CD4-positive, CD25-positive, alpha-beta regulatory T cell (primary cell): ENCODE measurements around the gene NF2. TPM values are rescaled to one million over a fixed set of nuclear protein-coding genes. Genes with fewer than 3 reads are reported as not detected.

Source experiments
- ATAC-seq, 2 donors: fragments of 150-1000 bp; cut with Tn5 transposase; one replicate each; pipeline ENCODE4 v1.10.0; 2021; ENCODE audit warnings: low read depth in 2 of 2, moderate number of reproducible peaks in 2 of 2, moderate library complexity in 1 of 2
- DNase-seq, 3 donors: peaks; one replicate each; pipeline versions ENCODE4 v3.0.0 to v3.0.0-alpha.2; 2012 to 2022; ENCODE audit warnings: mixed read lengths in 1 of 3
- H3K27ac ChIP-seq: one replicate; pipeline ENCODE4 v1.7.0; 2013; ENCODE audit warnings: mild to moderate bottlenecking, low read length; ENCODE audit not compliant: insufficient read depth, poor library complexity, severe bottlenecking
- H3K27me3 ChIP-seq: one replicate; pipeline ENCODE4 v1.7.0; 2013; ENCODE audit warnings: low read length; ENCODE audit not compliant: control insufficient read depth, insufficient read depth
- H3K36me3 ChIP-seq: one replicate; pipeline ENCODE4 v1.7.0; 2013; ENCODE audit warnings: mild to moderate bottlenecking, low read length, moderate library complexity; ENCODE audit not compliant: control insufficient read depth, insufficient read depth
- H3K4me1 ChIP-seq: 2 replicates; pipeline ENCODE4 v1.7.0; 2013; ENCODE audit warnings: mild to moderate bottlenecking, low read length; ENCODE audit not compliant: insufficient read depth, control insufficient read depth, poor library complexity, severe bottlenecking
- H3K4me3 ChIP-seq: one replicate; pipeline ENCODE4 v1.7.0; 2013; ENCODE audit warnings: low read depth, mild to moderate bottlenecking, low read length, moderate library complexity
- H3K9me3 ChIP-seq, 2 experiments: 1 replicate in 1 of 2; 2 replicates in 1 of 2; pipeline ENCODE4 v1.7.0; 2013; ENCODE audit warnings: low read length in 2 of 2, mild to moderate bottlenecking in 1 of 2, moderate library complexity in 1 of 2; ENCODE audit not compliant: control insufficient read depth in 2 of 2
- H3K27ac Mint-ChIP-seq, 3 donors: one replicate each; pipeline ENCODE4 v1.8.0; 2020 to 2022; ENCODE audit warnings: mild to moderate bottlenecking in 3 of 3, mixed read lengths in 3 of 3, moderate library complexity in 2 of 3
- H3K27me3 Mint-ChIP-seq: one replicate; pipeline ENCODE4 v1.8.0; 2022; ENCODE audit warnings: mild to moderate bottlenecking, mixed read lengths
- H3K36me3 Mint-ChIP-seq: one replicate; pipeline ENCODE4 v1.8.0; 2020; ENCODE audit warnings: mixed read lengths
- H3K4me1 Mint-ChIP-seq, 4 donors: one replicate each; pipeline ENCODE4 v1.8.0; 2020 to 2022; ENCODE audit warnings: mixed read lengths in 4 of 4, mild to moderate bottlenecking in 1 of 4
- H3K4me3 Mint-ChIP-seq, 4 donors: one replicate each; pipeline ENCODE4 v1.8.0; 2020 to 2022; ENCODE audit warnings: mild to moderate bottlenecking in 4 of 4, mixed read lengths in 4 of 4, moderate library complexity in 3 of 4
- H3K9me3 Mint-ChIP-seq, 7 donors: one replicate each; pipeline ENCODE4 v1.8.0; 2020 to 2022; ENCODE audit warnings: mixed read lengths in 7 of 7, mild to moderate bottlenecking in 3 of 7, moderate library complexity in 2 of 7
- polyA plus RNA-seq, 4 donors: library from polyadenylated mRNA; unstranded; fragments of 300-500 nt; fragmentation: Illumina TruSeq; gene quantifications; one replicate each; pipeline ENCODE4 v1.2.3, GENCODE V29; 2021
- total RNA-seq: library from RNA; stranded (reverse); gene quantifications from one replicate; pipeline ENCODE4 v1.2.3, GENCODE V29; 2022

NF2 gene
- total and polyA plus RNA-seq, 5 donors from 2014 or later = 16.4 to 31.6 (median 20.0) TPM

DNA sequence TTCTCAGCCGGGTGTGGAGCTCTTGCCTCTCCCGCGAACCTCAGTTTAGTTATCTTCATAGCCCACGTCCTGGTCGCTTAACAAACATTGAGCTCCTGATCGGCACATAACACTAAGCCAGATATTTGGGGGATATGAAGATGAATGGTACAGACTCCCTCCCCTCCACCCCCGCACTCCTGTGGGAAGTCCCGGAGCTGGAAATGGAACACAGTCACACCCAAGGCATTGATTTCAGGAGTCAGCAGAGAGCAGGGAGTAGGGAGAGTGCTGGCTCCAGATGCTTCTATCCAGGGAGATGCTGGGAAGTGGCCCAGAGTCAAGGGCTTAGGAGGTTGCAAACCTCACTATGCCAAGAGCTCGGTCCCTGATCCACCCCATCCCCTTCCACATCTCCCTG, 90.2 kb downstream of the NF2 start:
- H3K27ac ChIP-seq = no peak overlapping the region
- no peaks in the 10 kb centered on the region for H3K9me3 ChIP-seq
- Mint-ChIP-seq H3K27ac (peak overlapping the region in 2 of 3 donors; percentile 41 to 86), H3K4me3 (no peak overlapping the region), H3K4me1 (peaks cover 3 to 6% (median 4%) of the 10 kb centered on the region in 4 donors), H3K9me3 (no peaks in the 10 kb centered on the region), H3K27me3 (no peaks in the 10 kb centered on the region), H3K36me3 (peaks cover 22% of the 10 kb centered on the region)
- H3K4me3 ChIP-seq = no peak overlapping the region
- ATAC-seq = no peak
- no peak for DNase-seq
- H3K27me3 ChIP-seq = no peaks in the 10 kb centered on the region
- H3K4me1 ChIP-seq = no peaks in the 10 kb centered on the region
- peaks cover 29% of the 10 kb centered on the region for H3K36me3 ChIP-seq

DNA sequence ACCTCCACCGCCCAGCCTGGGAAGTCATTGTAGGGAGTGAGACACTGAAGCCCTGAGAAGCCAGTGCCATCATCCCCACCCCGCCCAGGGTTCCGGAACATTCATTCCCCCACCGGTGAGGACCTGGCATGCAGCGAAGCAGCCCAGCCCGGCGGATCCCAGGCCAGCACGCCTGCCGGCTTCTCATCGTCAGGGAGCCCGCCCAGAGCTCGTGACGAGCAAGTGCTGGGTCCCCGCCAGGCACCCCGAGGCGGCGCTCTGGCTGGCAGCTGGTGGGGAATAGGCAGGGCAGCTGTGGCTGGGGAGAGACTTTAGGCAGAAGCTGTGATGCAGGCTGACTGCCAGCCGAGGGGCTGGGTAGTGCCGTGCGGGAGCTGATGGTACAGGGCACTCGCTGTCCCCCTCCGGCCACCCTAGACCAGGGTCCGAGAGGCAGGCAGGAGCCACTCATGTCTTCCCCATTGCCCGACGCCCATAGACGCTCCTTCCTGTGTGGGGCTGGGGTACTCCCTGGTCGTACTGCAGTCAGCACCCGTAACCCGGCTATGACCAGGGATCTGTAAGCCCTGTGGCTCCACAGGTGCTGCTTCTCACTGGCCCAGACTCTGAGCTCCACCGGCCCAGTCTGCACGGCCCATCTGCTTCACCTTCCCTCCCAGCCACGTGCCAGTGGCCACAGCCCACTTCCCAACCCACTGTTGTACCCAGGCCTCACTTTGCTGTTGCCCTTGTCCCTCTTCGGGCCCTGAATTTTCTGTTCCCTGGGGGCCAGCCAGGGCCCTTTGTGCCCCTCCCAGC, 91.9 kb downstream of the NF2 start:
- no peak overlapping the region for H3K4me3 Mint-ChIP-seq
- Histone ChIP-seq H3K36me3 (peaks cover 29% of the 10 kb centered on the region), H3K4me1 (no peaks in the 10 kb centered on the region), H3K4me3 (no peak overlapping the region), H3K9me3 (no peaks in the 10 kb centered on the region), H3K27ac (no peak overlapping the region), H3K27me3 (no peaks in the 10 kb centered on the region)
- peak in 1 of 2 donors; percentile 6 for ATAC-seq
- peaks cover 0 to 6% (median 2%) of the 10 kb centered on the region in 4 donors for H3K4me1 Mint-ChIP-seq
- H3K27ac Mint-ChIP-seq = peak overlapping the region in 1 of 3 donors; percentile 49
- H3K27me3 Mint-ChIP-seq = no peaks in the 10 kb centered on the region
- H3K9me3 Mint-ChIP-seq = no peaks in the 10 kb centered on the region
- H3K36me3 Mint-ChIP-seq = peaks cover 22% of the 10 kb centered on the region
- DNase-seq = no peak

DNA sequence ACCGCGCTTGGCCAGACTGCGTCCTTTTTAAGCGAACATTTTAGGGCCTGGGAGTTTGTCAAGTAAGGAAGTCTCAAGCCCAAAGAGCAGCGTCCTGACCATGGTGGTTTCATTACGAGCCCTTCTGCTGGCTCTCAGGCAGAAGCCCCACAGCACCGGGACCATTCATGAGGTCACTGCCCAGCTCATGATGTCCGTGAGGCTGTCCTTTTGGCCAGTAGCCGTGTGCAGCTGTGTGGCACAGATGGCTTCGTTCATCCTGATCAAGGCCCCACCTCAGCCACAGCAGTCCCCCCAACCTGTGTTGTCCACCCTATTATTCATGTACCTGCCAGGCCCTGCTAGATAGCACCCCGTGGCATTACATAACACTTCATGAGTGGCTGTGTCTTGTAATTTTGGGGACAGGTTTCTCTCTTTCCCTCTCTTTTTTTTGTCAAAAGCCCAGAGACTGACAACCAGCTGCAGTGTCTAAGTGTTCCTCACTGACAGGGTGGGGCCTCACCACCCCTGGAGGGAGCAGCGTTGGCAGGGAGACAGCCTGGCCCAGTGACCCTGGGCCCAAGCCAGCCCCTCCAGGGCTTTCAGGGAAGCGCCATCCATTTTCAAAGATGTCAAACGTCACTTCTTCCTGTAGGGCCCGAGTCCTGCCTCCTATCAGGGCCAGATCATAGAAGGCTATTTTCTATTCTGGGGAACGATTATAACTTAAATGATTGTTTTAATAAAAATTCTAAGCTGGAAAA, 94.6 kb downstream of the NF2 start:
- H3K36me3 Mint-ChIP-seq = peaks cover 22% of the 10 kb centered on the region
- no peak overlapping the region for H3K4me3 Mint-ChIP-seq
- H3K27me3 Mint-ChIP-seq = no peaks in the 10 kb centered on the region
- no peak for ATAC-seq
- no peak overlapping the region for H3K27ac ChIP-seq
- H3K4me1 ChIP-seq = peaks cover 17% of the 10 kb centered on the region
- no peaks in the 10 kb centered on the region for H3K27me3 ChIP-seq
- no peaks in the 10 kb centered on the region for H3K9me3 ChIP-seq
- no peaks in the 10 kb centered on the region for H3K9me3 Mint-ChIP-seq
- peaks cover 3 to 22% (median 9%) of the 10 kb centered on the region in 4 donors for H3K4me1 Mint-ChIP-seq
- no peak for DNase-seq
- H3K27ac Mint-ChIP-seq = peak overlapping the region in 2 of 3 donors; percentile 26 to 76
- peaks cover 23% of the 10 kb centered on the region for H3K36me3 ChIP-seq
- H3K4me3 ChIP-seq = no peak overlapping the region

DNA sequence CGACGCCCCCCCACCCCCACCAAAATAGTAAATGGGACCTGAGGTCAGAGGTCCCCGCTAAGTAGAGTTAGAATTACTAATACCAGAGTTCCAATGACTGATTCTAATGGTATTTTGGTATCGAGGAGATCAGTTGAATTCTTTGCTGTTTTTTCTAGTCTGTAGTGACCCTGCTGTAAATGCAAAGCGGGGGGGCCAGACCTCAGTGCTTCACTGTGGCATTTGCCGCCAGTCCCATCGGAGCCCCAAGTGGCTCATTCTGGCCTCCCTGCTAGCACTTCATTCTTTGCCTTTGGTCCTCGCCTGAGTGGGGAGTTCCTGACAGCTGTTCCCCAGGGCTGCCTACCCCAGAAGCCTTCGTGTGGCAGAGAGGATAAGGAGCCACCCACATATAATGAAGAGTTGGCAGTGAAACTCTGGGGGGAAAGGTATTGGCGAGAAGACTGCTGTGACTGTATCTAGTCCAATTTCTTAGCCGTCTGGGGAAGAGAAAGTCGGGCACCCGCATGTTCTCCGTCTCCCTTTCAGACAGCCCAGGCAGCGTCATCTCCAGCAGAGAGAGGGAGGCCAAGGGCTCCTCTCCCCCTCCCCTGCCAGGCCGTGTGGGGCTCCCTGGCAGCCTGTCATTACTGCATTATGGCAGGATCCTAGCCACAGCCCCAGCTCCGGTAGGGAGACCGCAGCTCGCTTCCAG, 96.9 kb downstream of the NF2 start:
- H3K4me3 Mint-ChIP-seq = no peak overlapping the region
- ATAC-seq (no peak), DNase-seq (no peak)
- peaks cover 3 to 24% (median 9%) of the 10 kb centered on the region in 4 donors for H3K4me1 Mint-ChIP-seq
- Histone ChIP-seq H3K27me3 (no peaks in the 10 kb centered on the region), H3K9me3 (no peaks in the 10 kb centered on the region), H3K4me3 (no peak overlapping the region), H3K4me1 (peaks cover 17% of the 10 kb centered on the region), H3K36me3 (peaks cover 7% of the 10 kb centered on the region), H3K27ac (no peak overlapping the region)
- H3K27me3 Mint-ChIP-seq = no peaks in the 10 kb centered on the region
- no peaks in the 10 kb centered on the region for H3K9me3 Mint-ChIP-seq
- H3K36me3 Mint-ChIP-seq = peaks cover 12% of the 10 kb centered on the region
- peak overlapping the region; percentile 78 to 91 (median 79) for H3K27ac Mint-ChIP-seq

DNA sequence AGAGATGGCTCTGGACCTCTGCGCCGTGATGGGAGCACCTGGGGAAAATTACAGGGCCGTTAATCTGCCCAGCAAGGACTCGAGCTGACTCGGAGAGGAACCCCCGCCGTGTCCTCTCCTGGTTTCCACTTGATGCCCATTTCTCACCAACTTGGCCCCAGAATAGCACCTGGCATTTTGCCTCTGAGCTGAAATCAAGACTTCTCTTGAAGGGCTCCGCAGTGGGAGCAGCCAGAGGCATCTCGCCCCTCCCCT, 97.4 kb downstream of the NF2 start:
- no peak for ATAC-seq
- Mint-ChIP-seq H3K9me3 (no peaks in the 10 kb centered on the region), H3K4me3 (no peak overlapping the region), H3K4me1 (peaks cover 3 to 24% (median 9%) of the 10 kb centered on the region in 4 donors), H3K27ac (peak overlapping the region; percentile 78 to 95 (median 79)), H3K36me3 (peaks cover 7% of the 10 kb centered on the region), H3K27me3 (no peaks in the 10 kb centered on the region)
- no peak overlapping the region for H3K27ac ChIP-seq
- no peaks in the 10 kb centered on the region for H3K9me3 ChIP-seq
- no peaks in the 10 kb centered on the region for H3K27me3 ChIP-seq
- peaks cover 17% of the 10 kb centered on the region for H3K4me1 ChIP-seq
- H3K36me3 ChIP-seq = peaks cover 7% of the 10 kb centered on the region
- H3K4me3 ChIP-seq = no peak overlapping the region
- DNase-seq = no peak

DNA sequence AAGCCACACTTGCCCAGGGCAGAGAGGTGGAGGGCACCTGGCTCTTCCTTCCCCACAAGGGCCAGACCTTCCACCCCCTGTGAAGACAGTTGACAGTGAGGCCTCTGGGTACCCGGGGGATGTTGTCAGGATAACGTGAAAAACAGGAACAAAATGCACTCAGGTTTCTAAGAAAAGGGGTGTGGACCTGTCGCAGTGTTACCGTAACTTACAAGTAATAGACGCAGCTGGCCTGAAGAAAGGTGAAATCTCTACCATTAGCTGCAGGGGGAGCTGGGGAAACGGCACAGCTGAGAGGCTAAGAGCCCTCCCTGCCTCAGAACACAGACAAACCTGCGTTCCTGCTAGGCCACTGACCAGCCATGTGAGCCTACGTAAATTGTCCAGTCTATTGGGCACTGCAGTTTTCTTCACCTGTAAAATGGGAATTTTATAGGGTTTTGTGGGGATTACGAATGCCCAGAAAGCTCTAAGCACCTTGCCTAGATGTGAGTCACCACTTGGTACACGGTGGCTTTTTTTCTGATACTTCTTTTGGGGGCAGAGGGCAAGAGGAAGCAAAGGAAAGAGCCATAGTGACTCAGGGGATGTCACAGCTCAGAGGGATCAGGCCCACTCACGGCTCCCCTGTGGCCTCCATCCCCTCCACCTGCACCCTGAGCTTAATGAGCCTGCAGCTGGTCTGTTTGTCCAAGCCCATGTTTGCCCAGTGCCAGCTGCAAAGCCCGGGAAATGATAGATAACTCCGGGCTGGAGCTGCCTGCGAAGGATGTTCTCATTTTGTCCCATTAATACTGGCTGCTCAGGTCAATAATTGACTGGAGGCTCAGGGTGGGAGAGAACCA, 97.9 kb downstream of the NF2 start:
- Mint-ChIP-seq H3K27me3 (no peaks in the 10 kb centered on the region), H3K4me3 (peak overlapping the region in 2 of 4 donors; percentile 8 to 50), H3K36me3 (peaks cover 2% of the 10 kb centered on the region), H3K4me1 (peaks cover 3 to 24% (median 9%) of the 10 kb centered on the region in 4 donors), H3K9me3 (no peaks in the 10 kb centered on the region), H3K27ac (peak overlapping the region; percentile 79 to 95 (median 90))
- no peak overlapping the region for H3K27ac ChIP-seq
- H3K36me3 ChIP-seq = peaks cover 7% of the 10 kb centered on the region
- no peaks in the 10 kb centered on the region for H3K9me3 ChIP-seq
- no peak overlapping the region for H3K4me3 ChIP-seq
- ATAC-seq (peak; percentile 85 to 86), DNase-seq (peak in 2 of 3 donors; percentile 34 to 96)
- peaks cover 17% of the 10 kb centered on the region for H3K4me1 ChIP-seq
- H3K27me3 ChIP-seq = no peaks in the 10 kb centered on the region
